SH-SY5Y (cell line): ENCODE results near the gene SH2D3A.

ENCODE experiments used
- GATA2 ChIP-seq: IDR thresholded peaks from 2 replicates; pipeline ENCODE4 v1.6.1; 2011; ENCODE audit warnings: mild to moderate bottlenecking, low read depth, low read length
- GATA3 ChIP-seq: IDR thresholded peaks from 2 replicates; pipeline ENCODE4 v1.6.1; 2011; ENCODE audit warnings: low read depth, mild to moderate bottlenecking, low read length, moderate library complexity

The SH2D3A gene

DNA sequence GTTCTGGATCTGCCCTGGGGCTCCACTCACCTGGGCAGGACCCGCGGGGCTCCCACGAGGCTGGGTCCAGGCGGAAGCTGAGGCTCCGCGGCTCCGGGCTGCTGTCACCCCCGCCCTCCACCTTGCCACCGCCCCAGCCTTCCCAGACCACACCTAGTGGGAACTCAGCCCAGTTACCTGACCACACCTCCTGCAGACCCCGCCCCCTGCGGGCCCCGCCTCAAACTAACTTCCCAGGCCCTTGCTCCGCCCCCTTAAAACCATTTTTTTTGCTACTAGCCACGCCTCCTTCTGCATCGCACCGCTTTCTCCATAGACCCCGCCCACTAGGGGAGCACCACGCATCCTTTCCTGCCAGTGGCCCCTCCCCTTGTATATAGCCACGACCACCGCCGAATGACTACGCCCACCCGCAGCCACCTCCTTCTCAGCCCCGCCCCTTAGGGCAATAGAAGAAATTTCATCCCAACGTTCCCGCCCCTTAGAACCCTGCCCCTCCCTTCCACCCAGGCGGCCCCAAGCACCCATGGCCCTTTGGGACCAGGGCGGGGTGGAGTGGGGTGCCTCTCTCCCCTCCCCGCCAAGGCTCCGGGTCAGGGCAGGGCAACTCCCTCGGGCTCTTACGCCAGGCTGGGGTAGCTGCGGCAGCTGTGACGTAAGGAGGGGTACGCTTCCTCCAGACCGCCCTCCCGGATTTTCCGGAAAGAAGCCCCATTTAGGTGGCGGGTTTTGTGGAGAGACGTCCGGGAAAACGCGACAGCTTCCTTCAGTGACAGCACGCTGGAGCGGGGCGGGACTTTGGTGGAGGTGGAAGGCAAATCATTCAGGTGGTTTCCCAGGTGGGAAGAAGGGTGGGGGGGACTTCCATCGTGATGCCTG is at the start of gene SH2D3A:
Gene SH2D3A, minus strand, starts transcription at position 79 of the 879 bp plus-strand sequence. CDS start 3,687 bp downstream, outside the sequence.
- TF ChIP-seq GATA2 (no peak), GATA3 (no peak)

DNA sequence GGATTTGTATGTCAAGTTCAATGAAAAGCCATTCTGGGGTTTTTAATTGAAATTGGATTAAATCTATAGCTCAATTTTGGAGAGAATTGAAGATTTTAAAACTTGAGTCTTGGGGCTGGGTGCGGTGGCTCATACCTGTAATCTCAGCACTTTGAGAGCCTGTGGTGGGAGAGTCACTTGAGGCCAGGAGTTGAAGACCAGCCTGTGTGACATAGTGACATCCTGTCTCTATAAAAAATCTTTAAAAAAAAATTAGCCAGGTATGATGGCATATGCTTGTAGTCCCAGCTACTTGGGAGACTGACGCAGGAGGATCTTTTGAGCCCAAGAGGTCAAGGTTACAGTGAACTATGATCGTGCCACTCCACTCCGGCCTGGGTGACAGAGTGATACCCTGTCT is 46.4 kb upstream of the SH2D3A start:
- TF ChIP-seq GATA2 = no peak
- no peak for TF ChIP-seq GATA3

DNA sequence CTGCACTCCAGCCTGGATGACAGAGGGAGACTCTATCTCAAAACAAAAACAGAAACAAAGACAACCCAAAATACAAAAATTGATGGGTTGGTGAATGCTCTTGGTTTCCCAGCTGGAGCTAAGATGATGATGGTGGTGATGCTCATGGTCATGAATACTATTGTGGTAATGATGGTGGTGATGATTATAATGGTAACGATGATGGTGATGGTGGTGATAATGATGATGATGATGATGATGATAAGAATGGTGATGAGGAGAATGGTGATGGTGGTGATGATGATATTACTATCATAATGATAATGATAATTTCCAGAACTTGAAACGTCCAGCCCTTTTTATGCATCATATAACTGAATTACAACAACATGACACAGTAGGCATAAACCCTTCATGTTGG is 45.4 kb upstream of the SH2D3A start:
- TF ChIP-seq GATA2 = no peak
- no peak for TF ChIP-seq GATA3

DNA sequence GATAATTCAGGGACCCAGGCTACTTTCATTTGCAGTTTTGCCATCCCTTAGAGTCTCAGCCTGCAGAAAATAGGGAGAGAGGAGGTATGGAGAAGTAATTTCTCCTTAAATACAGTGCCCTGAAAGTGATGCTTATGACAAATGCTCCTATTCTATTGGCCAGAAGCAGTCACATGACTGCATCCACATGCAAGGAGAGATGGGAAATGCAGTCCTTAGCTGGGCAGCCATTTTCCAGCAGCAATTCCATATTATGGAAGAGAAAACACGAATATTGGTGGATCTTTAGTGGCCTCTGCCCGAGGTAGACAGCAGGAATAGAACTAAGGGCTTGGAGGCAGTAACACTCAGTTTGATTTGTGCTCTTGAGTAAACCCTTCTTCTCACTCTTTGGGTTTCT is 44.7 kb upstream of the SH2D3A start:
- TF ChIP-seq GATA3 (no peak), GATA2 (no peak)

DNA sequence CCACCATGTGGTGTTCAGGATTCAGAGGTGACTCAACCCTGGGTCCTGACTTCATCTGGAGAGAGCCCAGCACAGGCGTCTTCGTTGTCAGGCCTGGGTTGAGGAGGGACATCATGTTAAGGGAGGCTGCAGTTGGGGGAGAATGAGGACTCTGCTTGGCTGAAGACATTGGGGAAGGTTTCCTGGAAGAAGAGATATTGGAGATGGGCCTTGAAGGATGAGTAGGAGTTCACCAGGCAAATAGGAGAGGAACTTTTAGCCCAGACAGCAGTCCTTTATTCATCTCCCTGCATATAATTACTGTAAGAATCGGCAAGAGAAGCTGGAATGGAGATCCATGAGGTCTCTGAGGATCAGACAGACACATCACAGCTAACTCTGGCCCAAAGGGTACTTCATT is 44.1 kb upstream of the SH2D3A start:
- no peak for TF ChIP-seq GATA2

DNA sequence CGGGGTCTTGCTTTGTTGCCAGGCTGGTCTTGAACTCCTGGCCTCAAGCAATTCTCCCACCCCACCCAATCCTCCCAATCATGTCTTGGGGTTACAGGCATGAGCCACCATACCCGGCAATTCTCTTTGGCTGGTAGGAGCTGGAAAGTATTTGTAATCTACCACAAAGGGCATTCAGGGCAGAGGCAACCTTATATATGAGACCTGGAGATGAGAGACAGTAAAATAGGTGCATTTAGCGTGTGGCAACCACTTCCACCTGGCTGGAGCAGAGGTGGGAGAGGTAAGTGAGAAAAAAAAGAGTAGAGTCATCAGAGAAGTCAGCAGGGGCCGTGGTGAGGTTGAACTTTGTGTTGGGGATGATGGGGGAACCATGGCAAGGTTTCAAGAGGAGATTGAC is 42.0 kb upstream of the SH2D3A start:
- TF ChIP-seq GATA2 = no peak
- no peak for TF ChIP-seq GATA3

DNA sequence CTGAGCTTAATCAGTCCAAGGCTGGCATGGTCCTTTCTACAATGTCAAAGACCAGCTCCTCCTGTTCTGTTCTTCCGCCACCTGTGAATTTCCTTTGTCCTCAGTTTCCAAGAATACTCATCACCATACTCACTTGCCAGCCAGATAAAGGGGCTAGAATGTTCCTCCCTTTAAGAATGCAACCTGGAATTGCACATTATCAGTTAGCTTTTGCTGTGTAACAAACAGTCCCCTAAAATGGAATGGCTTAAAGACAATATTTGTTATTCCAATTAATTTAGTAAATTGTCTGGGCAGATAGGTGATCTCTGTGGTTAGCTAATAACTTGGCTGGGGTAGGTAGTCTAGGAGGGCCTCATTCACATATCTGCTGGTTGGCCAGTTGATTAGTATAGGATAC is 41.3 kb upstream of the SH2D3A start:
- TF ChIP-seq GATA2 (no peak), GATA3 (no peak)

DNA sequence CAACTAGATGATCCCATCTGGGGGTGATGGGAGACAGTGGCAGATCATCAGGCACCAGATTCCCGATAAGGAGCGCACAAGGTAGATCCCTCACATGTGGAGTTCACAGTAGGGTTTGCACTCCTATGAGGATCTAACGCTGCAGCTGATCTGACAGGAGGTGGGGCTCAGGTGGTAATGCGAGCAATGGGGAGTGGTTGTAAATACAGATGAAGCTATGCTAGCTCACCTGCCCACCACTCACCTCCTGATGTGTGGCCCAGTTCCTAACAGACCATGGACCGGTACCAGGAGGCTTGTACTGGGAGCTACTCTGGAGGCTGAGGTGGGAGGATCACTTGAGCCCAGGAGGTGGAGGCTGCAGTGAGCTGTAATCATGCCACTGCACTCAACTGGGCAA is 40.1 kb upstream of the SH2D3A start:
- TF ChIP-seq GATA2 (no peak), GATA3 (no peak)

DNA sequence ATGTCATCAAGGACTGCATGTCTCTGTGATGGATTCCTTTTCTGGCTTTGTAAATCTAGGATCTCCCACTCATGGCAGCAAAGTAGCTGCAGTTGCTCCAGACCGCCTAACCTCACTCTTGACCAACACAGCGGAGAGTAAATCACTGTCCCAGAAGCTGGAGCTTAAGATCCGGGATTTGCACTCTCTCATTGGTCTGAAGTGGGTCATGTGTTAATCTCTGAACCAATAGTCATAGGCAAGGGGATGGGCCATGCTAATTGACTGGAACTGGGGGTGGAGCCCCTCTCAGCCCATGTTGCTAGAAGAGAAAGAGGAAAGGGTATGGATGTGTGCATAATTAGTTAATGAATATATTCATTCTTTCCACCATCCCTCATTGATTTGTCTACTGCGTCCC is 39.3 kb upstream of the SH2D3A start:
- no peak for TF ChIP-seq GATA2
- no peak for TF ChIP-seq GATA3

DNA sequence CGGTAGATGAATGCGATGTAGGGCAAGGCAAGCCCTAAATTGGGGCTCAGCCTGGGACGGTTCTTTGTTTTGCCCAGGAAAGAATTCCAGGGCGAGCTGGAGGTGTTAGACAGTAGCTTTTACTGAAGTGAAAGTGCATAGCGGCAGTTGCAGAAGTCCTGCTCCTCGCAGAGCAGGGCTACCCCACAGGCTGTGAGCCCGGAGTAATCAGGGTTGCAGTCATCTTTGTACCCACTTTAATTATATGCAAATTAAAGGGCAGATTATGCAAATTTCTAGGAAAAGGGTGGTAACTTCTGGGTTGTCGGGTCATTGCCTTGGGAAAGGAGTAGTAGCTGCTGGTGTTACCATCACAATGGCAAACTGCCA is 35.8 kb upstream of the SH2D3A start:
- TF ChIP-seq GATA3 = no peak

DNA sequence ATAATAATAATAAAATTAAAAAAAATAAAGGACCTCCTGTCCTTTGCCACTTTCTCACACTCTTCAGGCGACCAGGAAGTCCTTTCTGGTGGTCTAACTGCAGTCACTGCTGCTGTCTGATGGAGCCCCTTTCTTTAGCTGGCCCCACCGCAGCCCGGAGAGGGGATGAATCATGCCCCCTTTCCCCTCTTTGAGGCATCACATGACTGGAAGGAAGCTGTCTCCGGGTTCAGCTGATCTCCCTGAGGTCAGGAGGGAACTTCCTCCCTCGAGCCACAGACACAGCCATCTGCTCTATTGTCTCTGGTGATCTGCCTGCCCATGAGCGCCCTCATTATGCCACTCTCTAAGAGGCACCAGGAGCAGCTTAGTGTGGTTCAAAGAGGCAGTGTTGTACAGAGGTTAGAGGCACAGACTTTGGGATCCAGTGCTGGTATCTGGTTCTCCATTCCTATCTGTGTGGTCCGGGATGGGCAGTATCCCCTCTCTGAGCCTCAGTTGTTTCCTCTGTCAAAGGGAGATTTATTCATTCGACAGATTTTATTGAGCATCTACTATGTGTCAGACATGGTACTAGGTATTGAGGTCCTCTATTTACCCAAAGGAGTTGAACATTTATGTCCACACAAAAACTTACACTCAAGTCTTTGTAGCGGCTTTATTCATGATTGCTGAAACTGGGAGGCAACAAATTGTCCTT is 35.3 kb upstream of the SH2D3A start:
- TF ChIP-seq GATA3 (no peak), GATA2 (no peak)

DNA sequence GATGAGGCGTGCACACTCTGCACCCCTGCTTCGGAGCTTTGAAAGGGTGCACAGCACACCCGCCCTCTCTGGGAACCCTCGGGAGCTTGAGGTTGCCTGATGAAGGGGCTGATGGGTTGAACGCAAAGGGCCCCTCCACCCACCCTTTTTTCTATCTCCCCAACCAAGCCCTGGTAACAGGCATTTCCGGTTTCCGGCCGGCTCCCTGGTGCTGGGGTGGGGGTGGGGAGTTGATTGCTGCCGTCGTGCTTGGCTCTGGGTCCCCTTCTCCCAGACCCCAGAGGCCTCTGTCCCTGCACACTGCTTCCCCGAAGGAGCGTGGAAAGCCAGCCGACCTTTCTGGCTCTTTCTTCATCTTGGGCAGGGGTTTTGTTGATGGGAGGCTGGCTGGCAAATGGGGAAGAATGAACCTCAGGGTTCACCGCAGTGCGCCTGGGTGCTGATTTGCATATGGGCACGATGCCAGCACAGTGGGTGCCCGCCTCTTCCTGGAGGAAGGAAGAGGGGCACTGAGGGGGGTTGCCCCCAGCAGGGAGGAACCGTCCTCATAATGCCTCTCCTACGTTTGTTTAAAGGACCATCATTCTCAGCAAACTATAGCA is 34.4 kb upstream of the SH2D3A start:
- TF ChIP-seq GATA2 = no peak
- TF ChIP-seq GATA3 = no peak

DNA sequence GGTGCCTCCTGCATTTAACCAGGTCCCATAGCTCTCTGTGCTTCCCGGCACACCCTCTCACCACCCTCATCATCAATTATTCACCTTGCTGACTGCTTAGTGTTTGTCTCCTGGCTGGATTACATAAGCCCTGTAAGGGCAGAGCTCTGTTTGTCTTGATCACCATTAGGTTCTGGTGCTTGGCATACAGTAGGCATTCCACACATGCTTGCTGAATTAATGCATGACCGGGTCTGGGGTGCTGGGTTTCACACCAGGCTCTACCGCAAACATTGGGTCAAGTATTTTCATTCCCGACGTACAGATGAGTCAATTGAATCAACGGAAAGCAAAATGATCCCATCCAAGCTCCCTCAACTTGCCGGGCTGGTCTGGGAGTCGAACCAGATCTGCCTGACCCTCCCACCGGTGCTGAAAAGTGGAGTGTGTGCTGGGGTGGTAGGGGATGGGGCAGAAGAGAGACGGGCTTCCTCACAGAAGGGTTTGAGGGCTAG is 33.8 kb upstream of the SH2D3A start:
- TF ChIP-seq GATA2 (no peak), GATA3 (no peak)

DNA sequence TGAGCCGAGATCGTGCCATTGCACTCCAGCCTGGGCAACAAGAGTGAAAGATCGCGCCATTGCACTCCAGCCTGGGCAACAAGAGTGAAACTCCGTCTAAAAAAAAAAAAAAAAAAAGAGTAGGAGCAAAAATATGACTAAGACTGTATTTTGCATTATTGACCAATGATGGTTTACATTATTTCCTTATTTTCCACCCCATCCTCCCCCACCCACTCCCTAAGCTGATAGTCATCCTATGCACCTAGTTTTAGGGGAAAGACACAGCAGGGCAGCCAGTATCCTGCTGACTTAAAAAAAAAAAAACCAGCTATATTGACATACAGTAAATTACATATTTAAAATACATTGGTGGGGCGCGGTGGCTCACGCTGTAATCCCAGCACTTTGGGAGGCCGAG is 30.4 kb upstream of the SH2D3A start:
- no peak for TF ChIP-seq GATA2
- TF ChIP-seq GATA3 = no peak

DNA sequence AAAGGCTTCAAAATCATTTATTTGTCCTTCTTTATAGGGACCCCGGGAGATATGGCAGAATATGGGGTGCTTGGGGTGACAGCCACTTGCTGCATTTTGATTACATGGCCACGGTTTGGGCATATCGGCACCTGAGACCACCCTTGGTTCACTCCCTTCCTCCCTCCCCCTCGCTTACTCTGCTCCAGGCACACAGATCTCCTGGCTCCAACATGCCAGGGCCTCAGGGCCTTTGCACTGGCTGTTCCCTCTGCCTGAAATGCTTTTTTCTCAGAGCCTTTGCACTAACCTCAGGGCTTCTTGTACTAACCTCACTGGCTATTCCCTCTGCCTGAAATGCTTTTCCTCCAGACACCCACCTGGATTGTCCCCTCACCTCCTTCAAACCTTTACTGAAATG is 29.0 kb upstream of the SH2D3A start:
- TF ChIP-seq GATA2 = no peak
- no peak for TF ChIP-seq GATA3
